HG03066 (cell line): ENCODE data around the gene ARSI.
"Not testable (repeated sequence)": the region's sequence is repeated elsewhere in the genome, so short reads cannot be mapped to it uniquely, and the experiment has no call there.

Experiments
- ATAC-seq: cut with Tn5 transposase; IDR thresholded peaks from one replicate; pipeline ENCODE4 v1.9.1; 2021; ENCODE audit warnings: low read depth; ENCODE audit not compliant: unreplicated experiment

Gene ARSI

DNA sequence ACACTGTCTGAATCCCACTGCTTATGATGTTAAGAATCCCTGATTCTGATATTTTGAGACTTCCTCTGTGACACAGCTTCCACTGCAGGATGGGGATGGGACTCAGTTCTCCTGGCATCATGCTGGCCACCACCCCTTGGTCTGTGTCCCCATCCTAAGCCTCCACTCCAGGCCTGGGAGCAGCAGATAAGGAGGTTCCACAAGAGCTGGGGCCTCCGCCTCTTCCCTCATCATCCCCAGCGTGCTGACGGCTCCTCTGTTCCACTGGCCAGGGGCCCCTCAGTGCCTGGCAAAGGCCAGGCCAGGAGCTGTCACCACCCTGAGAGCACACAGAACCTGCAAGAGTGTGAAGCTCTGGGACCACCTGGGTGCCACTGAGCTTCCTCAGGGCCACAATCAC lies 53.8 kb downstream of the ARSI start:
- ATAC-seq: no peak

DNA sequence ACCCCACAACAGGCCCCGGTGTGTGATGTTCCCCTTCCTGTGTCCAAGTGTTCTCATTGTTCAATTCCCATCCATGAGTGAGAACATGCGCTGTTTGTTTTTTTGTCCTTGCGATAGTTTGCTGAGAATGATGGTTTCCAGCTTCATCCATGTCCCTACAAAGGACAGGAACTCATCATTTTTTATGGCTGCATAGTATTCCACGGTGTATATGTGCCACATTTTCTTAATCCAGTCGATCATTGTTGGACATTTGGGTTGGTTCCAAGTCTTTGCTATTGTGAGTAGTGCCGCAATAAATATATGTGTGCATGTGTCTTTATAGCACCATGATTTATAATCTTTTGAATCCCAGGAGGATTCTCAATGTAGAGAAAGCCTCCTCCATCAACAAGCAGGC lies 54.2 kb downstream of the ARSI start:
- not testable (repeated sequence) for ATAC-seq

DNA sequence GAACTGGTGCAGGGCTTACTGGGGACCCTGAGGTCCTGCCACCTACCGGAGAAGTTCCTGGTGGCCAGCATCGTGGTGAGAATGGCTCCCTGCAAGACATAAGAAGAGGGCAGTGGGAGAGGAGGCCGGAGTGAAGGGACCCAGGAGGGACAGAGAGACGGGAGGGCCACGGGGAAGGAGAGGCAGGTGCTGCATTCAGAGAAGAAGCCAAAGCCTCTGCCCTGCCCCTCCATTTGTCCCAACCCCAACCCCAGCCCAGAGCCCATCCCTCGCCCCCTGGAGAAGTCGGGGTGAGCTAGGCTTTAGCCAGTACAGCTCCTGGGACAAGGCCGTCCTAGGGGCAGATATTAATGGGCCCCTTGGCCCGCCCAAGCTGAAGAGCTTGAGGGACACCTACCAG lies 55.0 kb downstream of the ARSI start:
- no peak for ATAC-seq

DNA sequence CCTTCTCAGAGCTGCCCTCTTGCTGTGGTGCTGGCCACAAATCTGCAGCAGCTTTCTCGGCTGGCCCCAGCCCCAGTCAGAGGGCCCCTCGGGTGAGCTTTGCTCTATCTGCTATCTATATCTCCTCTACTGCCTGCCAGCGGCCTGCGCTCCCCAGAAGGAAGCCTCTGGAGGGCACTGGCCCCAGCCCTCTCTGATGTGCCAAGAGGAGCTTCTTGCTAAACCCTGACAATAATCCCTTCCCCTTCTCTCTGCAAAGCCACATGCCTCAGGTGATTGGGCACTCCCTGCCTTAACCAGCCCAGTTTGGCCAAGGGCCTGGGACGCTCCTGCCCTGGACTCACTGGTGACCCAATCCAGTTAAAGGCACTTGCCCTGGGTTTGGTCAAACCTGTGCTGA lies 55.9 kb downstream of the ARSI start:
- no peak for ATAC-seq

DNA sequence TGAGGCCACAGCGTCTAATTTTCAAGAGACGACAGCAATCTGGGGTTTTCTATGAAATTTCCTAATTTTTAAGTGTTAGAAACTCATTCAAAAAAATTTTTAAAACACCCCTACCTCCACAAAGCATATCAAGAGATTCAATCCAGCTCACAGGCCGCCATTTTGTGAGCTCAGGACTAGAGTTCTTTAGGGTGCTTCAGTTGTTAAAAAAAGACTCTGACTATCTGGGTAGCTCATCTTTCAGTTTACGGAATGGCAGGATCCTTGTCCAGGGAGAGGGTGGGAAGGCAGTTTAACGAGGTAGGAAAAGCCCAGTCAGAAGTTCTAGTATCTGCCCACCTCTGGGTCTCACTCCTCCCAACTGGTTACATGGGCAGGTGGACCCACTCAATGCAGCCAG lies 56.3 kb downstream of the ARSI start:
- no peak for ATAC-seq
